GM21619 (cell line): ENCODE measurements around the gene PPP1R18.

ENCODE experiments used
- ATAC-seq: cut with Tn5 transposase; IDR thresholded peaks from one replicate; pipeline ENCODE4 v1.9.1; 2021; ENCODE audit not compliant: unreplicated experiment

The PPP1R18 gene

DNA sequence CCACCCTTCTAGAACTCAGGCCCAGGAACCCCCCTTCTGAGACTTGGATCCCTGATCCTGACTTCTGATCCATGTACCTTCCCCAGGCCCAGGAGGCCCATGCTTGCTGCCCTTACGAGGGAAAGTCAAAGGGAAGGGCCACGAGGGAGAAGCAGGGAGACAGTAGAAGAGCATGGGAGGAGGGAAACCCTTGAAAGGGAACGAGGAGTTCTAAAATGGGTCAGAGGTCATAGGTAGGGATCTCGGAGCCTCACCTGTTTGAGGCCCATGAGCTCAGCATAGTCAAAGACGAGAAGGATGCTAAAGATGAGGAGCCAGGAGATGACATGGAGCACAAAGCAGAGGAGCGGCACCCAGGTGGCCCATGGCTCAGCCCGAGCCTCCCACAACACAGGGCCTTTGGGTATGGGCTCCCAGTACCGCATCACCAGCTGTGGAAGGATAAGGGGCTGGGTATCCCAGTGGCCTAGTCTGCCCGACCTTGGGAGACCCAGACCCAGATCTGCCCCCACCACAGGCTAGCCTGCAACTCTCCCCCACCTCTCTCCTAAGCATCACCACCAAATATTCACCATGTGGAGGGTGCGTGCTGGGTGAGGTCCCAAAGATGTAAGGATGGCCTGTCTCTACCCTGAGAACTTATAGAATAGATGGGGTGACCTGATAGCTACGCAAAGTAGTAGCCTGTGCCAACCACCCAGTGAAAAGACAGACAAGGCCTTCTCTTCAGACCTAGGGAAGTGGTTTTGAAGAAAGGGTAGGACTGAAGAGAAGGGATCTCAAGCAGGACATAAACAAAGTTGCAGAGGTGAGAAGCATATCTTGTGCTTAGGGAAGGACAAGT, 2.8 kb upstream of the PPP1R18 start:
- no peak for ATAC-seq

DNA sequence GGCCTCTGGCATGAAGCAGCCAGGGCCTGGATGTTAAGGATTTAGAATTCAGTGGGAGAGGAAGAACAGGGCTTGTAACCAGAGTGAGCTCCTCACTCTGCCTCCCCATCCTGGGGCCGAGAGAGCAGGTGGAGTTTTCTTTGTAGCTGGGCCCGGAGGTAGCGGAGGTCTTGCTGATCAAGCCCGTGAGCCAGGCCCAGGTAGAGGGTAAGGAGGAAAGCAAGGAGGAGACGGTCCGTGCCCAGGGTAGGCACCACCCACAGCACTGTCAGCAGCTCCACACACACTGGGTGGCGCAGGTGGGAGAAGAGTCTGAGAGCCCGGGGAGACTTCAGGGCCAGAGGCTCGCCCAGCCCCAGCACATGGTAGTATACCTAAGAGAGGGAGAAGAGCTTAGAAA, 2.1 kb upstream of the PPP1R18 start:
- no peak for ATAC-seq

DNA sequence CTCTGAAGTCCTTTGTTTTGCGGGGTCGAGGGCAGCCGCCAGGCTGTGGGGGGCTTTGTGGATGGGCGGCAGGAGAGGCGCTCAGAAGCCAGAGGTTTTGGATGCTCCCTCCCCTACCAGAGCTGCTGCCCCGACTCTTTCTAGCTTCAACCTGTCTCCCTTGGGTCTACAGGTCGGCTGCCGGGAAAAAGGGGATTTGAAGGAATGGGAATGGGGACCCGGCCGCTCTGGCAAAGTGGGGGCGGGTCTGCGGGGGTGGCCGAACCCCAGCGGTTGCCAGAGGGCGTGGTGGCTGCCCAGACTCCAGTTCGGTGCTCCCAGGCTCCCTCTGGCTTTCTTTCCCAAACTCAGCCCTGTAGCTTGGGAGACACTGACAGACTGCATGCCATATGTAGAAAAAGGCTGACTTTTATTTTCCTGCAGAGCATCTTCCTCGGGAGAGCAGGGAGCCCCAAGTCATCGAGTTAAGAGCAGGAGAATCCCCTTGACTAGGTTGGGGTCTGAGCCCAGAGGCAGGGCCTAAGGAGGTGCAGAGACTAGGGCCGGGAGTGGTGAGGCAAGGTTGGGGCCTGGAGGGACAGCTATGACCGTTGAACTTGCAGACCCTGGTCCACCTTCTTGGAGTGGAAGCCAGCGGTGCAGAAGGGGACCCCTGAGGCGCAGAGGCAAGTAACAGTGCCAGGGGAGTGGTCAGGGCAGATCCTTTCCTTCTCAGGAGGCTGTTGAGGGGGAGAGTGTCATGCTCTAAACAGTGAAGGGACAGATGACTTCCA, 1.4 kb upstream of the PPP1R18 start:
- ATAC-seq, result no peak

GRCh38 chr6:30686908-30687658, 638 bp upstream of the PPP1R18 start:
- peak; percentile 43 for ATAC-seq

DNA sequence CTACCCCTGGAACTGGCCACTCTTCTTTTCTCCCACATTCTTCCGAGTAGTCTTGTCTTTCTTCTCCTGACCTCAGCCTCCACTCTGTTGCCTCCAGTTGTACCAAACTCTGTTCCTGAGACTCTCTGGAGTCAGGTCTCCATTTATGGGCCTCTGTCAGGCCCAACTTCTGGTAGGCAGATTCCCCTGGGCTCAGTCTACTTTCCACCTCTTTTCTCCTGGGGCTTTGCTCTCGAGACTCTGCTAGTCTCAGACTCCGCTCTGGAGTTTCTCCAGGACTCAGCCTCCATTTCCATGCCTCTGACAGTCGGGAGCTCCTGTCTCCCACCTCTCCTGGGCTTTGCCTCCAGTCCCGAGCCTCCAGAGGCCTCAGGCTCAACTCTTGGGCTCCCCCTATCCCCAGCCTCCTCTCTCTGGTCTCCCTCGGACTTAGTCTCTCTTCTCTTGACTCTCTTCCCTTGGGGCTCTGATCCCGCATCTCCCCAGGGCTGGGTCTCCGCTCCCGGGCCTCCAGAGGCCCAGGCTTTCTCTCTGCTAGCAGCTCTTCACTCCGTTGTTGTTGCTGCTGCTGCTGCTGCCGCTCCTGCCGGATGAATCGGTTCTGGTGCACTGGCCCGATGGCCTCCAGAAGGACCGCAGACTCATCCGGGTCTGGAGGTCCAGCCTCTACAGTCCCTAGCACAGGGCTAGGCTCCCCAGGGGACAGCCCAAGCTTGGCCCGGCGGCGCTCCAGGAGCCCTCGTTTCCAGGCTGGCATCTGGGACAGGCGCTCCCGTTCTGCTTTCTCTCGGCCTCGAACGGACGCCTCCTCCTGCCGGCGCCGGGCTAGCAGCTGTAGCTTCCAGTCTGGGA, 1.1 kb downstream of the PPP1R18 start:
- ATAC-seq, result no peak

DNA sequence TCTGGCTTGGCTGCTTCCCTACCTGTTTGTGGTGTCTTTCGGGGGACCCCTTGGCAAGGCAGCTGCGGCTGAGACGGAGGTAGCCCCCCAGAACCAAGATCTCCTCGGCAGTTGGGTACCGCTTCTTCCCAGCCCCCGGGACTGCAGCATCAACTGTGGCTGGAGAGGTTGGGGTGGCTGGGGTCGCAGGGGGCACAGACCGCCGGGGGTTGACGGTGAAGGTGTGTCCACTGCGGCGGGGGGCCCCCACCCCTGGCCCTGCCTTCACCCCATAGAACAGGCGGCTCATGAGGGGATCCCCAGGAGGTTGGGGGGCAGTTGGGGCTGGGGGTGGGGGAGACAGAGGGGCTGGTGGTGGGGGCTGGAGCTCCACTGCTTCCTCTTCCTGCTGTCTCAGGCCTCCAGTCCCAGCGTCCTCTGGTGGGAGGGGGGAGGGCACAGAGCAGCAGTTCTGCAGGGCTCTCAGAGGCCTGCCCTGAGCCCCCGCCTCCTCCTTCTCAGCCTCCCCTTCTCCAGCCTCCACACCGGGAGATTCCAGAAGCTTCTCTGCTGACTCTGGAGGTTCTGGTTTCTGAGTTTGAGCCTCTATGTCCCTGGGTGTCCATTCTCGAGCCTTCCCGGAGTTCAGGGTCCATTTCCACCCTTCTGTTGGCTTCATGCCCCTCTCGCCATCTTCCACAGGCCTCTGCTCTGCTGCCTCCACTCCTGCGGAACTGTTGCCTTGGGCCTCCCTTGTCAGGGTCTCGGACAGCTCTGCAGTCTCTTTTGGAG, 1.9 kb downstream of the PPP1R18 start:
- ATAC-seq, result no peak

GRCh38 chr6:30683980-30684338, 2.5 kb downstream of the PPP1R18 start:
- ATAC-seq, result no peak

GRCh38 chr6:30683183-30683979, 3.1 kb downstream of the PPP1R18 start:
- ATAC-seq, result no peak

- ATAC-seq, result peak; percentile 37
Measured at GRCh38 chr6:30682143-30683117, 4.0 kb downstream of the PPP1R18 start.

- no peak for ATAC-seq
Measured at GRCh38 chr6:30681766-30682142, 4.7 kb downstream of the PPP1R18 start.

- ATAC-seq, result no peak
Measured at GRCh38 chr6:30679765-30680535, 6.5 kb downstream of the PPP1R18 start.

DNA sequence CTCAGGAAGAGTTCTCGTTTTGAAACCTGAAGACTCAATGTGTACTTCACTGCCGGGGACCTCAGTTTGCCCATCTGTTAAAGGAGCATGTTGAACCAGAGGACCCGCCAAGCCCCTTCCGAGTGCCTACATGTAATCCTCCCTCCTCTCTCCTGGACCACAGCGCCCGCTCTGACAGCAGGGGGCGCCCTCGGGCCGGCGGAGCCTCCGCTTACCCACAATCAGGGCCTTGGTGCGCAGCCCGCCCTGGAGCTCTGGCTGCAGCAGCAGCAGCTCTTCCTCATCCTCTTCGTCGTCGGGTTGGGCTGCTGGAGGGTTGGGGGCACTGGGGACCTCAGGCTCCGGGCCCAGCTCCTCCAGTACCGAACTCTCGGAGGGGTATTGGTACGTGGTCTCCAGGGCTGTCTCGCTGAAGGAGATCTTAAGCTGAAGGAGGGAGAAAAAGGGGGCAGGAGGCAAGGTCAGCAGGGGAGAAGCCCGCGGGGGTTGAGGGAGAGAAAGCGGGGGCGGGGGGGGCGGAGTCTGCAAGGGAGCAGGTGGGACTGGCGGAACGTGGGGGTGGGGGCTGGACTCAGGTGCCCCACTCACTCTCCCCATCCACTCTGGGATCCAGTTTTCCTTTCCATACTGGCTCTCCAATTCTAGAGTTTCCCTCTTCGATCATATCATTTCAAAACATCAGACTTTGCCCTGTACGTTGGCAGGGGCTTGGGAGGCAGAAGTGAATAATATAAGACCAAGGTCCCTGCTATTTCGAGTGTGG, 7.3 kb downstream of the PPP1R18 start:
- ATAC-seq, result no peak

DNA sequence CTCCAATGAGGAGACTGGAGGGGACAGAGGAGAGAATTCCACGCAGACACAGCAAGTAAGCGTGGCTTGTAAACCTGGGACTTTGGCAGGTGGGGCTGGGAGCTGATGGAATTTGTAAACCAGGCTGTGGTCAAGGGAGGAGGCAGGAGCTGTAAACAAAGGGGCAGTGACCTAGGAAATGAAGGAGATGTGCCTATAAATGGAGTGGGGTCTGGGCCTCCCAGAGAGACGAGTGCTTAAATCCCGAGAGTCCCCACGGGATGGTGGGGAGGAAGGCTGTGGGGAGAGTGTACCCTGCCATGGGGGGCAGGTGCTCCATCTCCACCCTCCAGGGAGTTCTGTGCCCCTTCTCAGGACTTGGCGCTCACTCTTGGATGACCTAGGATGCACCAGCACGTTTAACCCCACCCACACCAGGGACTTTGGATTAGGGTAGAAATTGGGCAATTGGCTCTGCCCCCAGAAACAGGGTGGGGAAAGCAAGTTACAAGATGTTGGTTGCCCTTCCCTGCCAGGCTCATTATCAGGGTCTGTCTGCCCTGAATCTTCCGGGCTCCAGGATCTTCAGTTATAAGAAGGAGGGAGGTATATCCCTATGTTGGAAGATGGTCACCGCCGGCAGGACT, 9.7 kb downstream of the PPP1R18 start:
- ATAC-seq, result no peak

- peak; percentile 75 for ATAC-seq
Measured at GRCh38 chr6:30672445-30673253, 13.8 kb downstream of the PPP1R18 start, which contains the start of gene DHX16. TSS of gene DHX16 (minus strand) at chr6:30673006. CDS start at chr6:30672841, 165 bp downstream.
